Large intestine (tissue), 12 donors: ENCODE results near the gene RAD51B. TPM values are rescaled to one million over a fixed set of nuclear protein-coding genes. Genes with fewer than 3 reads are reported as not detected.
A peak's percentile ranks its signal among the peaks of the same experiment; 100 is the strongest.

Experiments used
- DNase-seq, 2 donors: peaks; one replicate each; pipeline versions ENCODE4 v3.0.0 to v3.0.0-alpha.2; 2013
- H3K27ac ChIP-seq: one replicate; pipeline ENCODE4 v1.5.1; 2013; ENCODE audit warnings: low read length
- H3K27me3 ChIP-seq: 2 replicates; pipeline ENCODE4 v1.6.1; 2013; ENCODE audit warnings: low read length; ENCODE audit not compliant: control insufficient read depth, insufficient read depth
- H3K36me3 ChIP-seq: 2 replicates; pipeline ENCODE4 v1.6.1; 2013; ENCODE audit warnings: low read length; ENCODE audit not compliant: control insufficient read depth, insufficient read depth
- H3K4me1 ChIP-seq: one replicate; pipeline ENCODE4 v1.6.1; 2013; ENCODE audit warnings: low read length; ENCODE audit not compliant: control insufficient read depth, insufficient read depth
- H3K4me3 ChIP-seq: one replicate; pipeline ENCODE4 v1.5.1; 2013; ENCODE audit warnings: low read length
- H3K9me3 ChIP-seq: one replicate; pipeline ENCODE4 v1.6.1; 2013; ENCODE audit warnings: mild to moderate bottlenecking, low read depth, low read length, moderate library complexity; ENCODE audit not compliant: control insufficient read depth
- WGBS: methylation state at CpG from one replicate; pipeline ENCODE4 v1.1.5; 2013; ENCODE audit warnings: low lambda C conversion rate; ENCODE audit not compliant: insufficient coverage; 5-methylcytosine and 5-hydroxymethylcytosine counted together
- long read RNA-seq, 11 donors: transcript quantifications; one replicate each; lab custom pipeline, GENCODE V29; 2026
- polyA plus RNA-seq: library from polyadenylated mRNA; unstranded; fragments of 120-200 nt; gene quantifications from one replicate; pipeline ENCODE4 v1.2.1, GENCODE V29; 2013

Gene RAD51B
- polyA plus RNA-seq = 6.4 TPM
- long read RNA-seq, donor 1, partial matches to known transcripts = 0 of 1 reads
- long read RNA-seq, donor 1, other reads (novel, unspliced or antisense) = 0 of 1 reads
- long read RNA-seq, donor 2, partial matches to known transcripts = 0 of 2 reads
- long read RNA-seq, donor 2, other reads (novel, unspliced or antisense) = 0 of 2 reads
- long read RNA-seq, donor 3 = 0 reads
- long read RNA-seq, donor 4, partial matches to known transcripts = 0 of 1 reads
- long read RNA-seq, donor 4, other reads (novel, unspliced or antisense) = 0 of 1 reads
- long read RNA-seq, donor 5 = 0 reads
- long read RNA-seq, donor 6 = 0 reads
- long read RNA-seq, donor 7, partial matches to known transcripts = 0 of 1 reads
- long read RNA-seq, donor 7, other reads (novel, unspliced or antisense) = 0 of 1 reads
- long read RNA-seq, donor 8, partial matches to known transcripts = 0 of 3 reads
- long read RNA-seq, donor 8, other reads (novel, unspliced or antisense) = 0 of 3 reads
- long read RNA-seq, donor 9, partial matches to known transcripts = 0 of 2 reads
- long read RNA-seq, donor 9, other reads (novel, unspliced or antisense) = 0 of 2 reads
- long read RNA-seq, donor 10, partial matches to known transcripts = 0 of 1 reads
- long read RNA-seq, donor 10, other reads (novel, unspliced or antisense) = 0 of 1 reads
- long read RNA-seq, donor 11, partial matches to known transcripts = 0 of 2 reads
- long read RNA-seq, donor 11, other reads (novel, unspliced or antisense) = 0 of 2 reads

- Histone ChIP-seq H3K4me3 (peak within 1 kb of the TSS; percentile 83), H3K9me3 (no peaks in the 10 kb centered on the region), H3K27me3 (no peaks in the 10 kb centered on the region), H3K27ac (peak within 1 kb of the TSS; percentile 96), H3K4me1 (peaks cover 31% of the 10 kb centered on the region), H3K36me3 (no peaks in the 10 kb centered on the region)
- peak; percentile 79 to 91 for DNase-seq
- WGBS = no CpG with 5 or more reads among the region's 30 CpGs
Measured at GRCh38 chr14:67819563-67820421, at the start of gene RAD51B. Gene RAD51B (plus strand): TSS chr14:67819779.

DNA sequence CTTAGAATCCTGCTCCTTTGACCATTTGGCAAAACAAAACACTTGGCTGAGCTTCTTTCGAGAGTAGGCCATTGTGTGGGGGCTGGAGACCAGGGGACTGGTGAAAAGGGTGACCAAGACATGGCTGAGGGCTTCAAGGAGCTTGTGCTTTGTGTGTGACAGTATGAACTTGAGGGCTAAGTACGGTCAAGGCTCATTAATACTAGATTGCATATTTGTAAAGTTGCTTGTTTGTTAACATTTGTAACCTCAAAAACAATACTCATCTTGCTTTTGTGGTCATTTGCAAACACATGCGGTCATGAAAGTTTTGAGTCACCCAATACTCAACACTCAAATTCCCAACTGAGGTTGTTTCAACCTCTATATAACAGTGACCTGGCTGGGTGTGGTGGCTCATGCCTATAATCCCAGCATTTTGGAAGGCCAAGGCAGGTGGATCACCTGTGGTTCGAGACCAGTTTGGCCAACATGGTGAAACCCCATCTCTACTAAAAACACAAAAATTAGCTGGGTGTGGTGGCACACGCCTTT lies 45.7 kb upstream of the RAD51B start:
- H3K36me3 ChIP-seq = peaks cover 88% of the 10 kb centered on the region
- no peaks in the 10 kb centered on the region for H3K27me3 ChIP-seq
- DNase-seq = no peak
- no peaks in the 10 kb centered on the region for H3K9me3 ChIP-seq
- H3K4me1 ChIP-seq = no peaks in the 10 kb centered on the region
- WGBS = no CpG with 5 or more reads among the region's 5 CpGs
- no peak overlapping the region for H3K27ac ChIP-seq
- H3K4me3 ChIP-seq = no peak overlapping the region

DNA sequence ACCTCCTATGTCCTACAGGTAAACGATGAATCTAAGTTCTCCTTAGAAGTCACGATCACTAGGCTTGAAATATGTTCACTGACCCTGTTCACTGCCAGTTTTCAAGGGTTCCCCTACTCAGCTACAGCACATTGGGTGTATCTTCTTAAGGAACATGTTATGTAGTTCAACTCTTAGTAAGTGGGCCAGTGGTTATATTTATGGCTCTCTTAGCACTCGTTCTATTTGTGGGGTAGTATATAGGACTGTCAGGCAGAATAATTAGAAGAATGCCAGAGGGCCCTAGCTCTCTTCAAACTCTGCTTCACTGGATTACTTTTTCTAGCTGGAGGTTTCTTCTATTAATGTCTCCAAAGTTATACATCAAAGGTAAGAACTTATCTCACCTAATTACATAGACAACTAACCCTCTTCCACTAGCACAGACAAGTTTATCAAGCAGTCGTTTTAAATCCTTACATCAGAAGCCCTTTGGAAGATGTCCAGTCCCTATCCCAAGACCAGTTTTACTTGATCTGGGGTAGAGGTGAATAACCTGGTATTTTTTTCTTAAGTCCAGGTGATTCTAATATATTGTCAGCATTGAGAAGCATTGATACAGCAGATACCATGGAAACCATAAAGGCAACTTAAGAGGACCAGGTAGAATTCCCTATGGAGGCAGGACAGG lies 42.8 kb upstream of the RAD51B start:
- Histone ChIP-seq H3K9me3 (no peaks in the 10 kb centered on the region), H3K4me3 (no peak overlapping the region), H3K4me1 (no peaks in the 10 kb centered on the region), H3K36me3 (peaks cover 89% of the 10 kb centered on the region), H3K27ac (no peak overlapping the region), H3K27me3 (no peaks in the 10 kb centered on the region)
- WGBS = no CpG with 5 or more reads among the region's 4 CpGs
- DNase-seq = no peak

- H3K36me3 ChIP-seq = peaks cover 92% of the 10 kb centered on the region
Measured at GRCh38 chr14:67778792-67779191, 40.8 kb upstream of the RAD51B start.

DNA sequence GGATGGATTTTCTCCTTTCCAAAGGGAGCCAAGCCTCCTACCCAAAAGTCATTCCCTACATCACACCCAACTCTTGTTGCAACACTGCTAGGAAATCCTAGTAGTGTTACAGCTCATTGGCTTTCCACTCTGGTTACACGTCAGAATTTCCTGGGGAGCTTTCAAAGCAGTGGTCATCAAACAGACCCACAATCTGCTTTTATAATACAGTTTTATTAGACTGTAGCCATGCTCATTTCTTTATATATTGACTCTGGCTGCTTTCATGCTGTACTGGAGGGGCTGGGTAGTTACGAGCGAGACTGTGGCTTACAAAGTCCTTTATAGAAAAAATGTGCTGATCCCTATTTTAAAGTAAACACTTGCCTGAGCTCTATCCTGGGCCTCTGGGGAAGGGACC lies 37.5 kb upstream of the RAD51B start:
- Histone ChIP-seq H3K9me3 (no peaks in the 10 kb centered on the region), H3K27ac (no peak overlapping the region)
- DNase-seq = no peak

More at GRCh38 chr14:67778792-67779191, 40.8 kb upstream of the RAD51B start:
- no peaks in the 10 kb centered on the region for H3K27me3 ChIP-seq
- no peaks in the 10 kb centered on the region for H3K9me3 ChIP-seq
- H3K4me1 ChIP-seq = no peaks in the 10 kb centered on the region
- no CpG with 5 or more reads among the region's 1 CpG for WGBS
- no peak for DNase-seq
- no peak overlapping the region for H3K4me3 ChIP-seq
- H3K27ac ChIP-seq = no peak overlapping the region

GRCh38 chr14:67784244-67784823 lies 35.2 kb upstream of the RAD51B start:
- Histone ChIP-seq H3K36me3 (peaks cover 92% of the 10 kb centered on the region), H3K27me3 (no peaks in the 10 kb centered on the region), H3K27ac (no peak overlapping the region), H3K4me3 (no peak overlapping the region), H3K4me1 (no peaks in the 10 kb centered on the region), H3K9me3 (no peaks in the 10 kb centered on the region)
- DNase-seq = no peak
- WGBS = no CpG with 5 or more reads among the region's 5 CpGs

More for the DNA sequence above, 37.5 kb upstream of the RAD51B start:
- WGBS = no CpG with 5 or more reads among the region's 3 CpGs
- no peak overlapping the region for H3K4me3 ChIP-seq
- peaks cover 95% of the 10 kb centered on the region for H3K36me3 ChIP-seq
- no peaks in the 10 kb centered on the region for H3K4me1 ChIP-seq
- no peaks in the 10 kb centered on the region for H3K27me3 ChIP-seq

DNA sequence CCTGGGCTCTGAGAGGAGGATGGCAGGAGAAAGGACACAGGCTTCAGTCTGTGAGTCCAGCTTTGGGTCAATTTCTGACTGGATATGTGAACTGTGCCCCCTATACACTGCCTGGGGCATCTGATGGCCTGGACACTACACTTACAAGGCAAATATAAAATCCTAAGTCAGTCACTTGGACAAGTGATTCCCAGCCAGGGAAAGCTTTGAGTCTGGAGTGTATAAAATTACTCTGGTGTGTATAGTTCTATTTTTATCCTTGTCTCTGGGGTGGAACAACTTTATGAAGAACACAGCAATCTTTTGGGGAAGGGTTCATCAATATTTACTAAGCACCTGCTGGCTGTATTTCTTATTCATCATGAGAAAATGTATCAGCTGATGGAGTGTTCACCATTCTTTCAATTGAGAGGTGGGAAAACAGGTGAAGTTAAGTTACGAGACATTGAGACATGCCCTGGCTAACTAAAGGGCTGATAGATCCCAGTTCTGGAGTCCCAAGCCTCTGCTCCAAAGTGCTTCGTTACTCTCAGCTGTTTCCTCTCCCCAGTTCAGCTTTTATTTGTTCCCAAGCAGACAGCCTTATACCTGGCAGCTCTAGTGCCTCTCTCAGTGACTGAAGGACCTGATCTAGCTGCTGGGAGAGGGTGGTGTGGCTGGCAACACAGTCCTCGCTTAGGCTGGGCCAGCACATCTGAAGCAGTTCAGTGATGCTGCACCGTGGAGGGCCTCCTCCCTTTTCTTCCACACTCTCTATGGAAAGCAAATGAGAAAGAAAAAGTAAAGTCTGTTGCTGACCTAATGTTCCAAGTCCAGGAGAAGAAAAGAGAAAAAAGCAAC lies 34.1 kb upstream of the RAD51B start:
- no peak for DNase-seq
- Histone ChIP-seq H3K27ac (no peak overlapping the region), H3K36me3 (peaks cover 93% of the 10 kb centered on the region), H3K9me3 (no peaks in the 10 kb centered on the region), H3K4me1 (no peaks in the 10 kb centered on the region), H3K4me3 (no peak overlapping the region), H3K27me3 (no peaks in the 10 kb centered on the region)
- no CpG with 5 or more reads among the region's 4 CpGs for WGBS

DNA sequence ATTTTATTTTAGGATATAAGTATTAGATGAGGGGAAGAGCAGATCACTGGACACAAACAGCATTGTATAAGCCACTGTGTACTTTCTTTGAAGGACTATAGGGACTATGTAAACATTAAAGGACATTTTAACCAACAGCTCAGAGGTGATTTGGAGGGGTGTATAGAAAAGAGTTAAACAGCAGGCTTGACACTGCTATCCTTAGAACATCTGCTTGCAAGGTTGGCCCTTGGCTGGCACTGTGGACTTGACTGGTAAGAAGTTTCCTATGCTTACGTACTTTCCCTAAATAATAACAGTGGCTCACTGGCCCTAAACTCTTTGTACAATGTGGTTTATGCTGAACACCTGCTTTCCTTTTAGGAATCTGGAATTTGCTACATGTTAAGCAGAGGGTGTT lies 31.9 kb upstream of the RAD51B start:
- no peaks in the 10 kb centered on the region for H3K27me3 ChIP-seq
- no peak overlapping the region for H3K4me3 ChIP-seq
- no CpG with 5 or more reads among the region's 1 CpG for WGBS
- H3K36me3 ChIP-seq = peaks cover 83% of the 10 kb centered on the region
- H3K27ac ChIP-seq = no peak overlapping the region
- no peaks in the 10 kb centered on the region for H3K9me3 ChIP-seq
- DNase-seq = no peak
- H3K4me1 ChIP-seq = no peaks in the 10 kb centered on the region

DNA sequence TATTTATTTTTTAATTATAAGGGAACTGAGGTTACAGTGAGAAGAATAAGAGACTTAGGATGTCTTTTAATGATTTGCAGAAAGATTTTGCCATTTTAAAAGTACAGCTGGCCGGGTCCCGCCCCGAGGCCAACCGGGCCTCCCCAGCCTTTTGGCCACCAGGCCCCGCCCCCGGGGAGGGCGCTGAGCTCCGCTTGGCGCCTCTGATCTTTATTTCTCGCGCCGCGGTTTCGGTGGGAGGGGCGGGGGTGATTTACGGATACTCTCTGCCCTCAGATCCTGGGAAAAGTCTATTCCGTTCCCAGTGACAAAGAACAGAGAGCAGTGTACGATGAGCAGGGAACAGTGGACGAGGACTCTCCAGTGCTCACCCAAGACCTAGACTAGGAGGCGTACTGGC lies 20.8 kb upstream of the RAD51B start:
- Histone ChIP-seq H3K4me1 (no peaks in the 10 kb centered on the region), H3K27me3 (no peaks in the 10 kb centered on the region), H3K9me3 (no peaks in the 10 kb centered on the region), H3K36me3 (peaks cover 73% of the 10 kb centered on the region), H3K4me3 (no peak overlapping the region), H3K27ac (no peak overlapping the region)
- DNase-seq = no peak
- WGBS = no CpG with 5 or more reads among the region's 20 CpGs
